A172 (cell line): ENCODE results near the gene SPECC1L. TPM values are rescaled to one million over a fixed set of nuclear protein-coding genes. Genes with fewer than 3 reads are reported as not detected.

Experiments
- DNase-seq: peaks from one replicate; pipeline ENCODE4 v3.0.0-alpha.2; 2015; ENCODE audit warnings: low spot score
- total RNA-seq: library from RNA; depleted of rRNA; stranded (reverse); fragments of >200 nt; shearing (Covaris generic); gene quantifications from 2 replicates; pipeline ENCODE4 v1.2.3, GENCODE V29; 2014

Gene SPECC1L
- total RNA-seq, 1 experiment from 2014 or later = 14.0 TPM

GRCh38 chr22:24400034-24400725 is 129.5 kb downstream of the SPECC1L start:
- DNase-seq = no peak

GRCh38 chr22:24400726-24401596 is 130.3 kb downstream of the SPECC1L start:
- peak; percentile 32 for DNase-seq

GRCh38 chr22:24401931-24402367 is 131.3 kb downstream of the SPECC1L start:
- DNase-seq = no peak

GRCh38 chr22:24402460-24403192 is 132.0 kb downstream of the SPECC1L start:
- DNase-seq = peak; percentile 91

- DNase-seq = no peak
These were observed 132.7 kb downstream of the SPECC1L start for GRCh38 chr22:24403346-24403745.

GRCh38 chr22:24404561-24405275 is 134.1 kb downstream of the SPECC1L start:
- DNase-seq = no peak

GRCh38 chr22:24405631-24406321 is 135.1 kb downstream of the SPECC1L start:
- no peak for DNase-seq

GRCh38 chr22:24406322-24407277 is 136.0 kb downstream of the SPECC1L start:
- no peak for DNase-seq

GRCh38 chr22:24407278-24407665 is 136.6 kb downstream of the SPECC1L start:
- no peak for DNase-seq

GRCh38 chr22:24407884-24408283 is 137.3 kb downstream of the SPECC1L start:
- DNase-seq = no peak

- DNase-seq = no peak
These were observed 138.0 kb downstream of the SPECC1L start for GRCh38 chr22:24408630-24409029.

GRCh38 chr22:24409707-24410106 is 139.1 kb downstream of the SPECC1L start:
- DNase-seq = no peak

- DNase-seq = peak; percentile 46
These were observed 139.7 kb downstream of the SPECC1L start for GRCh38 chr22:24410110-24410856.

- DNase-seq = no peak
These were observed 140.8 kb downstream of the SPECC1L start for GRCh38 chr22:24411256-24412004.

GRCh38 chr22:24412274-24412673 is 141.6 kb downstream of the SPECC1L start:
- no peak for DNase-seq

- no peak for DNase-seq
These were observed 142.6 kb downstream of the SPECC1L start for GRCh38 chr22:24413271-24413670.

- DNase-seq = no peak
These were observed 143.2 kb downstream of the SPECC1L start for GRCh38 chr22:24413736-24414385.

- no peak for DNase-seq
These were observed 143.9 kb downstream of the SPECC1L start for GRCh38 chr22:24414523-24414922.
